OCI-LY7 (cell line): Measurements from ENCODE around the gene SEC14L1. TPM values are rescaled to one million over a fixed set of nuclear protein-coding genes. Genes with fewer than 3 reads are reported as not detected.

Experiments
- BruUV-seq: library from RNA; stranded (reverse); fragments of 400-500 nt; replicated peaks from 2 replicates; lab custom pipeline; 2021; lab: Mats Ljungman, UMichigan
- CTCF ChIA-PET: fragments of 300-600 bp; sonication (Branson Sonifier 250); formaldehyde crosslinking; loops from one replicate; lab custom pipeline; 2022; ENCODE audit warnings: antibody characterized with exemption; ENCODE audit not compliant: unreplicated experiment; lab: Charles Lee
- POLR2A ChIA-PET: fragments of 300-600 bp; sonication (Branson Sonifier 250); formaldehyde crosslinking; loops from one replicate; lab custom pipeline; 2022; ENCODE audit warnings: antibody characterized with exemption; lab: Charles Lee
- DNase-seq: peaks from one replicate; pipeline ENCODE4 v3.0.0-alpha.2; 2015; ENCODE audit warnings: low spot score
- H2AFZ ChIP-seq: fragments of 200-600 bp; sonication (generic), shearing (Covaris generic); 2 replicates; pipeline ENCODE4 v1.6.1; 2014; ENCODE audit warnings: mild to moderate bottlenecking, antibody characterized with exemption, low read length, moderate library complexity
- H3K27ac ChIP-seq: fragments of 200-600 bp; sonication (generic); 2 replicates; pipeline ENCODE4 v1.5.1; 2014; ENCODE audit warnings: mixed run types, low read depth, mild to moderate bottlenecking, moderate library complexity, low read length, inconsistent platforms; ENCODE audit not compliant: poor library complexity, severe bottlenecking
- H3K36me3 ChIP-seq: fragments of 200-600 bp; sonication (generic); 2 replicates; pipeline ENCODE4 v1.6.1; 2014; ENCODE audit warnings: mild to moderate bottlenecking, antibody characterized with exemption, low read length, moderate library complexity, mixed read lengths; ENCODE audit not compliant: insufficient read depth
- H3K4me1 ChIP-seq: fragments of 200-600 bp; sonication (generic); 2 replicates; pipeline ENCODE4 v1.5.1; 2014; ENCODE audit warnings: mild to moderate bottlenecking, low read length; ENCODE audit not compliant: insufficient read depth, poor library complexity, severe bottlenecking
- H3K4me2 ChIP-seq: fragments of 200-600 bp; sonication (generic); 2 replicates; pipeline ENCODE4 v1.6.1; 2014; ENCODE audit warnings: mild to moderate bottlenecking, low read length
- H3K4me3 ChIP-seq: fragments of 200-600 bp; sonication (generic); 2 replicates; pipeline ENCODE4 v1.5.1; 2014; ENCODE audit warnings: mild to moderate bottlenecking, low read depth, low read length; ENCODE audit not compliant: poor library complexity, severe bottlenecking
- H3K79me2 ChIP-seq: fragments of 200-600 bp; sonication (generic); 2 replicates; pipeline ENCODE4 v1.6.1; 2016; ENCODE audit warnings: low read depth, mild to moderate bottlenecking, low read length, moderate library complexity, mixed read lengths; ENCODE audit not compliant: insufficient read depth
- H3K9me2 ChIP-seq: fragments of 200-600 bp; sonication (generic); 2 replicates; pipeline ENCODE4 v1.6.1; 2016; ENCODE audit warnings: mild to moderate bottlenecking, low read length, mixed read lengths; ENCODE audit not compliant: insufficient read depth
- H3K9me3 ChIP-seq: fragments of 200-600 bp; sonication (generic); 2 replicates; pipeline ENCODE4 v1.6.1; 2014; ENCODE audit warnings: mild to moderate bottlenecking, mixed run types, low read length, mixed read lengths
- H4K20me1 ChIP-seq: fragments of 200-600 bp; sonication (generic); 2 replicates; pipeline ENCODE4 v1.6.1; 2014; ENCODE audit warnings: mild to moderate bottlenecking, antibody characterized with exemption, low read length, moderate library complexity, mixed read lengths; ENCODE audit not compliant: insufficient read depth
- EZH2phosphoT487 ChIP-seq: fragments of 200-600 bp; sonication (generic); IDR thresholded peaks from 2 replicates; pipeline ENCODE4 v1.6.1; 2018; ENCODE audit warnings: low read depth, borderline replicate concordance, mild to moderate bottlenecking, mixed run types, antibody characterized with exemption, low read length, moderate library complexity, mixed read lengths
- intact Hi-C: fragments of 100-400 bp; cut with micrococcal nuclease; formaldehyde crosslinking; loops from one replicate; pipeline ENCODE4 v1.10.0; 2022; ENCODE audit not compliant: unreplicated experiment
- total RNA-seq, 2 experiments: library from RNA; depleted of rRNA in 1 of 2; stranded (reverse); fragments of >200 nt in 1 of 2; shearing (Covaris generic) in 1 of 2; gene quantifications; 2 replicates each; pipeline ENCODE4 v1.2.3, GENCODE V29; 2014 to 2022
- TF ChIP-seq, protein P1 (sequence below): fragments of 200-600 bp; sonication (generic); conservative IDR thresholded peaks from 2 replicates; pipeline ENCODE4 v1.5.1; 2014; ENCODE audit warnings: mild to moderate bottlenecking, antibody characterized with exemption, low read length, moderate library complexity, mixed read lengths

The SEC14L1 gene
- total RNA-seq, 2 experiments from 2014 or later = 137 to 227 TPM

DNA sequence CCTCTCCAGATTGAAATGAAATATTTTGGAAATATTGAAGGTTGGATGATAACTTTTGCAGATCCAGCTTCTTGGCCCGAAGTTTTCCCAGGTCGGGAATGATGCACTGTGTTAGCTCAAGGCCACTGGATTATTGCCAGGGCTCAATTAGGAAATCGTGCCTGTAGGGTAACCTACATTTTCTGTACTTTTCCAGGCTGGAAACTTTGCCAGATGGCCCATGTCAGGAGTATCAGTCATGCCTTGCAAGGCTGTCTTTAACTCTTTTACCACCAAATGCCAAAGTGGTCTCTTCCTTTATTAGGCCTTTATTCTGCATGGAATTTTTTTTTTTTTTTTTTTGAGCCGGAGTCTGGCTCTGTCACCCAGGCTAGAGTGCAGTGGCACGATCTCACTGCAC lies 8.9 kb upstream of the SEC14L1 start:
- TF ChIP-seq EZH2phosphoT487 = no peak
- TF ChIP-seq, protein P1, sequence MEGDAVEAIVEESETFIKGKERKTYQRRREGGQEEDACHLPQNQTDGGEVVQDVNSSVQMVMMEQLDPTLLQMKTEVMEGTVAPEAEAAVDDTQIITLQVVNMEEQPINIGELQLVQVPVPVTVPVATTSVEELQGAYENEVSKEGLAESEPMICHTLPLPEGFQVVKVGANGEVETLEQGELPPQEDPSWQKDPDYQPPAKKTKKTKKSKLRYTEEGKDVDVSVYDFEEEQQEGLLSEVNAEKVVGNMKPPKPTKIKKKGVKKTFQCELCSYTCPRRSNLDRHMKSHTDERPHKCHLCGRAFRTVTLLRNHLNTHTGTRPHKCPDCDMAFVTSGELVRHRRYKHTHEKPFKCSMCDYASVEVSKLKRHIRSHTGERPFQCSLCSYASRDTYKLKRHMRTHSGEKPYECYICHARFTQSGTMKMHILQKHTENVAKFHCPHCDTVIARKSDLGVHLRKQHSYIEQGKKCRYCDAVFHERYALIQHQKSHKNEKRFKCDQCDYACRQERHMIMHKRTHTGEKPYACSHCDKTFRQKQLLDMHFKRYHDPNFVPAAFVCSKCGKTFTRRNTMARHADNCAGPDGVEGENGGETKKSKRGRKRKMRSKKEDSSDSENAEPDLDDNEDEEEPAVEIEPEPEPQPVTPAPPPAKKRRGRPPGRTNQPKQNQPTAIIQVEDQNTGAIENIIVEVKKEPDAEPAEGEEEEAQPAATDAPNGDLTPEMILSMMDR = no peak
- Histone ChIP-seq H3K9me3 (no peaks in the 10 kb centered on the region), H3K4me2 (no peak overlapping the region), H3K27ac (no peak overlapping the region), H4K20me1 (no peaks in the 10 kb centered on the region), H3K36me3 (no peaks in the 10 kb centered on the region), H3K4me1 (peaks cover 13% of the 10 kb centered on the region), H3K79me2 (no peaks in the 10 kb centered on the region), H2AFZ (no peak overlapping the region), H3K4me3 (no peak overlapping the region), H3K9me2 (no peaks in the 10 kb centered on the region)
- ChIA-PET CTCF (no interaction called here), POLR2A (interaction anchor here (1.3 kb wide), 1 partner anchor 41 kb away, joined by 3 read pairs; no protein-coding TSS in a partner anchor)
- BruUV-seq = no TSS peak
- DNase-seq = no peak
- intact Hi-C loops = no loop called here

DNA sequence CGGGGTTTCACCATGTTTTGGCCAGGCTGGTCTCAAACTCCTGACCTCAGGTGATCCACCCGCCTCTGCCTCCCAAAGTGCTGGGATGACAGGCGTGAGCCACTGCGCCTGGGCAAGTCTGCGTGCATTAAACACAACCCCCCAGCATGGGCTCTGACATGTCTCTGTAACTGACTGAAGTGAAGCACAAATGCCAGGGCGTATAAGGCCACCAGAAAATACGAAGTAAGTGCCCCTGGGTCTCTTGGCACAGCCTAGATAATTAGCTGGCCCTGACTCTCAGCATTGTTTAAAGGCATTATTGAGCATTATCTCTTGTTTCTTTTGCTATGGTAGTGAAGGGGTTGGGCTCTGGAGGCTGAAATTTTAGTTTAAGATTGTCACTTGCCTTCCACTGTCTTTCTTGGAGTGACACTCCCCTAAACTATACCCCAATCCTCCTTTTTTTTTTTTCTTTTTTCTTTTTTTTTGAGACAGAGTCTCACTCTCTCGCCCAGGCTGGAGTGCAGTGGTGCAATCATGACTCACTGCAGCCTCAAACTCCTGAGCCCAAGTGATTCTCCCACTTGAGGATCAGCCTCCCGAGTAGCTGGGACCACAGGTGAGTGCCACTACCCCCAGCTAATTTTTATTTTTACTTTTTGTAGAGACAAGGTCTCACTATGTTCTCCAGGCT lies 8.2 kb upstream of the SEC14L1 start:
- TF ChIP-seq, protein P1 = no peak
- no peak for TF ChIP-seq EZH2phosphoT487
- Histone ChIP-seq H3K4me3 (no peak overlapping the region), H3K9me2 (no peaks in the 10 kb centered on the region), H2AFZ (no peak overlapping the region), H3K4me1 (peaks cover 13% of the 10 kb centered on the region), H3K9me3 (peaks cover 5% of the 10 kb centered on the region), H3K79me2 (no peaks in the 10 kb centered on the region), H4K20me1 (no peaks in the 10 kb centered on the region), H3K36me3 (no peaks in the 10 kb centered on the region; the same call in 1 of the 2 replicates), H3K27ac (no peak overlapping the region), H3K4me2 (no peak overlapping the region)
- intact Hi-C loops = no loop called here
- ChIA-PET CTCF (no interaction called here), POLR2A (interaction anchor here (1.3 kb wide), 1 partner anchor 42 kb away, joined by 3 read pairs; no protein-coding TSS in a partner anchor)
- no TSS peak for BruUV-seq
- no peak for DNase-seq

DNA sequence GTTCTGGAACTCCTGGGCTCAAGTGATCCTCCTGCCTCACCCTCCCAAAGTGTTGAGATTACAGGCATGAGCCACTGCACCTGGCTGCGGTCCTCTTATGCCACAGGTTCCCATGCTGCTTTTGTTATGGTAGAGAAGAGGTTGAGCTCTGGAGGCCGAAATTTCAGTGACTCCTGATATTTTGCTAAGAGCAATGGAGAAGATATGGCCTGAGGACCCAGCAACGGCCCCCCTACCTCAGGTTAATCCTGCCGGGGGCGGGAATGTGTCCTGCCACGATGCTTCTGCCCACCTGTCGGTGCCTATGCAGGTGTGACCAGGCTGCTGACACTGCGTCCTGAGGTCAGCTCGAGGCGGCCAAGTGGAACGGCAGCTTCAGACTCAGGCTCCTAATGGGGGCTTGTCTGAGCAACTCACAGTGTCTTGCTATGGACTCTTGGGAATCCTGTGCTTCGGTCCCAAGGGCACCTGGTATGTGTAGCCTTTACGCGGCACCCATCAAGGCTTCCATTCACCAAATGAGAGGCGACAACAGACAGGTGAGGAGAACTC lies 7.6 kb upstream of the SEC14L1 start:
- Histone ChIP-seq H2AFZ (no peak overlapping the region), H4K20me1 (no peaks in the 10 kb centered on the region), H3K4me3 (no peak overlapping the region), H3K9me2 (no peaks in the 10 kb centered on the region), H3K4me2 (peak overlapping the region; percentile 13; the same call in 1 of the 2 replicates), H3K9me3 (peaks cover 8% of the 10 kb centered on the region), H3K36me3 (no peaks in the 10 kb centered on the region; the same call in 1 of the 2 replicates), H3K79me2 (no peaks in the 10 kb centered on the region), H3K4me1 (peaks cover 13% of the 10 kb centered on the region), H3K27ac (no peak overlapping the region)
- intact Hi-C loops = no loop called here
- TF ChIP-seq, protein P1 = no peak
- no peak for TF ChIP-seq EZH2phosphoT487
- BruUV-seq = no TSS peak
- no peak for DNase-seq
- ChIA-PET CTCF (no interaction called here), POLR2A (interaction anchor here (0.7 to 1.3 kb wide), 4 partner anchors 9 to 96 kb away, joined by 3 to 5 read pairs (median 4); no protein-coding TSS in a partner anchor)
